ENCODE results near the gene CYP4V2. TPM values are rescaled to one million over a fixed set of nuclear protein-coding genes. Genes with fewer than 3 reads are reported as not detected.

Gene CYP4V2
- polyA plus RNA-seq, 1 experiment = 4.2 TPM

DNA sequence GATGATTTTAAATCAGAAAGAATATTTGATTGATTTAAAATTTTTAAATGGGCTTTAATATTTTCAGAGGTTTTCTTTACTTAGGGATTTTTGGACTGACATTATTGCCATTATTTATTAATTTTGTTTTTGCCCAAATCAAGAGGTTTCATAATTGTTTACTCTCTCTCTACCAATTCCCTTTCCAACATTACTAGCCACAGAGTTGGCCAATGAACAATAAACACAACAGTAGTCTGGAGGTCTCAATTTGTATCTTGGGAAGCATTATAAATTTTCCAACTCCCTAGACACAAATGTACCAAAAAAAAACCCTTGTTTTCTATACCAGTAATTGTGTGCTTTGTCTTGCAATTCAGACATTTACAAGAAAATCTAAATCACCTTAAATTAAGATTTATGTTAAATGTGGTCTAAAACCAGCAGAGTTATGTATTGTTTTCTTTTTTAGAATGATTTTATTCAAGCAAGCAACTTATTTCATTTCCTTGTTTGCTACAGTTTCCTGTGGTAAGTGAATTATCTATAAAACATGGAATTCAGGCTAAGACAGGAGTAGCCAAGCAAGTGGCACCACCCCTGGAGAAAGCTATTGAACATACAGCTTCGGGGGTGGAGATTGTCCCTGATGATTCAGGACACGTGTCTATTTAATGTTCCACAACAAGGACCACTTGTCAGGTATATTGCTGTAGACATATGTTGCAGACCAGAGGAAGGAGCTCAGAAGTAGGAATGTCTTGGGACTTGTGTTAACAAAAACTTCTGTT, 36.6 kb downstream of the CYP4V2 start:
- POLR2A ChIA-PET = no interaction called here
- TF ChIP-seq CTCF (IDR thresholded peaks at IDR 0.05; ENCODE audit: insufficient read depth, low read depth, low read length) = no peak
- no peak for DNase-seq (ENCODE audit: low read depth)
- Histone ChIP-seq H3K36me3 (ENCODE audit: control insufficient read depth, insufficient read depth, low read length) (no peaks in the 10 kb centered on the region), H3K4me3 (ENCODE audit: low read depth, low read length) (no peak overlapping the region), H3K27me3 (ENCODE audit: control insufficient read depth, insufficient read depth, low read length) (no peaks in the 10 kb centered on the region)
- CTCF ChIA-PET = no interaction called here

DNA sequence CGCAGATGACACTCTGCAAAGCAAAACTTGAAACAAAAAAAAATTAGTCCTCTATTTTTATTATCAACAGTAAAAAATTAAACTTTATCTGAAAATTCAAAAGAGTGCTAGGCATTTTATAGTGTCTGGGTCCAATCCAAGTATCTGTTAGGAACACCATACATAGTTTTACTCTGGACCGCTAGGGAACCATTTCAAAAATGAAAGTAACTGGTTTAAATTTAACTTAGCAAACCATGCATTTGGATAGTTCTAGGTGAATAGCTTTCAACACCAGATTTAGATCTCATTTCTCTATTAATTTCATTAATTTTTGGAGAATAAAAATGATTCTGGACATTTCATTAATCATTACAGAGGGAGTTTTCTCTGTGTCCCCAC, 37.1 kb downstream of the CYP4V2 start:
- Histone ChIP-seq H3K27me3 (ENCODE audit: control insufficient read depth, insufficient read depth, low read length) (no peaks in the 10 kb centered on the region), H3K4me3 (ENCODE audit: low read depth, low read length) (no peak overlapping the region), H3K36me3 (ENCODE audit: control insufficient read depth, insufficient read depth, low read length) (no peaks in the 10 kb centered on the region)
- POLR2A ChIA-PET = no interaction called here
- DNase-seq (ENCODE audit: low read depth) = no peak
- CTCF ChIA-PET = no interaction called here
- TF ChIP-seq CTCF (IDR thresholded peaks at IDR 0.05; ENCODE audit: insufficient read depth, low read depth, low read length) = no peak

- TF ChIP-seq CTCF (IDR thresholded peaks at IDR 0.05; ENCODE audit: insufficient read depth, low read depth, low read length) = no peak
- Histone ChIP-seq H3K36me3 (ENCODE audit: control insufficient read depth, insufficient read depth, low read length) (no peaks in the 10 kb centered on the region), H3K4me3 (ENCODE audit: low read depth, low read length) (no peak overlapping the region), H3K27me3 (ENCODE audit: control insufficient read depth, insufficient read depth, low read length) (no peaks in the 10 kb centered on the region)
- no peak for DNase-seq (ENCODE audit: low read depth)
- ChIA-PET CTCF (no interaction called here), POLR2A (no interaction called here)
These were observed 43.0 kb downstream of the CYP4V2 start for GRCh38 chr4:186234367-186234766.

DNA sequence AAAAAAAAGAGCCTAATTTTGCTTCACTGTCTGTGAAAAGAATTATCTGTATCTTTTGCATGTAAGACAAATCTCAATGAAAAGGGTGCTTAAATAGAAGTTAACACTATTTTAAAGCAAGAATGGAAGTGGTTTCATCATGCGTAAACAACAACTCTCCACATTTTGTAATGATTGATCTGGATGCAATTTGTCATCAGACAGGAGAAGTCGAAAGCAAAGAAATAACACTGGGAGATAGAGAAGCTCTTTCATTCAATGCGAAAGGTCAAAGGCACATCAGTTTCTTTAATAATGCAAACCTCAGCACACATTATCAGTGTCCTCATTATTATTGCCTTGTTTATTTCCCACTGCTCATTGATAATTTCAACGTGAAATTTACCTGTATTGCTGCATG, 44.8 kb downstream of the CYP4V2 start:
- DNase-seq (ENCODE audit: low read depth) = no peak
- H3K27me3 ChIP-seq (ENCODE audit: control insufficient read depth, insufficient read depth, low read length) = no peaks in the 10 kb centered on the region
- no peak for TF ChIP-seq CTCF (IDR thresholded peaks at IDR 0.05; ENCODE audit: insufficient read depth, low read depth, low read length)
- no peak overlapping the region for H3K4me3 ChIP-seq (ENCODE audit: low read depth, low read length)
- H3K36me3 ChIP-seq (ENCODE audit: control insufficient read depth, insufficient read depth, low read length) = no peaks in the 10 kb centered on the region
- ChIA-PET POLR2A (no interaction called here), CTCF (no interaction called here)

GRCh38 chr4:186240452-186240847, 49.1 kb downstream of the CYP4V2 start:
- no peaks in the 10 kb centered on the region for H3K27me3 ChIP-seq (ENCODE audit: control insufficient read depth, insufficient read depth, low read length)
- no peak for TF ChIP-seq CTCF (IDR thresholded peaks at IDR 0.05; ENCODE audit: insufficient read depth, low read depth, low read length)
- no peak for DNase-seq (ENCODE audit: low read depth)
- ChIA-PET CTCF (no interaction called here), POLR2A (no interaction called here)
- no peaks in the 10 kb centered on the region for H3K36me3 ChIP-seq (ENCODE audit: control insufficient read depth, insufficient read depth, low read length)
- H3K4me3 ChIP-seq (ENCODE audit: low read depth, low read length) = no peak overlapping the region

Data from BJ (cell line).